Right kidney (tissue), 1 donor: ENCODE results near the gene ZNF710.
"Not testable (repeated sequence)": the region's sequence is repeated elsewhere in the genome, so short reads cannot be mapped to it uniquely, and the experiment has no call there.

ENCODE experiments used
- DNase-seq: peaks from one replicate; pipeline ENCODE4 v3.0.0-alpha.2; 2016

The ZNF710 gene

GRCh38 chr15:90059208-90059985, 58.3 kb downstream of the ZNF710 start:
- DNase-seq: no peak

GRCh38 chr15:90060797-90061196, 59.7 kb downstream of the ZNF710 start:
- no peak for DNase-seq

GRCh38 chr15:90062023-90062442, 60.9 kb downstream of the ZNF710 start:
- no peak for DNase-seq

DNA sequence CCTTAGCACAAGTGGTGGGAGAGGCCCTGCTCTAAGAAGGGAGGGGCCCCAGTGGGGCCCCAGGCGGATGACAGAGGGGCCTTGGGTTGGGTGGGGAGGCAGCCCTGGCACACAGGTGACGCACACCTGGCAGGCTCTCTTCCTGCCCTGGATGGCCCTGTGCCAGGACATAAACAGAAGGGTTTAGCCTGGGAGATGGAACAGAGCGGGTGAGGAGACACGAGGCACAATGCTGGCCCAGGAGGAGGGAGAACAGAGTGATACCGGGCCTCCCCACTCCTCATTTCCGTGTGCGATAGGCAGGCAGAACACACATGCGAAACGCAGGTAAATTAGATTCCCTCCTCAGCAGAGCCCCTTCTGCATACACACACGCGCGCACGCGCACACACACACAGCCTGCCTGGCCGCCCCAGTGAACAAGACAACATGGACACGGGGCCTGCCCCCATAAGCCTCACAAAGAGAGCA, 61.4 kb downstream of the ZNF710 start:
- peak; percentile 72 for DNase-seq

DNA sequence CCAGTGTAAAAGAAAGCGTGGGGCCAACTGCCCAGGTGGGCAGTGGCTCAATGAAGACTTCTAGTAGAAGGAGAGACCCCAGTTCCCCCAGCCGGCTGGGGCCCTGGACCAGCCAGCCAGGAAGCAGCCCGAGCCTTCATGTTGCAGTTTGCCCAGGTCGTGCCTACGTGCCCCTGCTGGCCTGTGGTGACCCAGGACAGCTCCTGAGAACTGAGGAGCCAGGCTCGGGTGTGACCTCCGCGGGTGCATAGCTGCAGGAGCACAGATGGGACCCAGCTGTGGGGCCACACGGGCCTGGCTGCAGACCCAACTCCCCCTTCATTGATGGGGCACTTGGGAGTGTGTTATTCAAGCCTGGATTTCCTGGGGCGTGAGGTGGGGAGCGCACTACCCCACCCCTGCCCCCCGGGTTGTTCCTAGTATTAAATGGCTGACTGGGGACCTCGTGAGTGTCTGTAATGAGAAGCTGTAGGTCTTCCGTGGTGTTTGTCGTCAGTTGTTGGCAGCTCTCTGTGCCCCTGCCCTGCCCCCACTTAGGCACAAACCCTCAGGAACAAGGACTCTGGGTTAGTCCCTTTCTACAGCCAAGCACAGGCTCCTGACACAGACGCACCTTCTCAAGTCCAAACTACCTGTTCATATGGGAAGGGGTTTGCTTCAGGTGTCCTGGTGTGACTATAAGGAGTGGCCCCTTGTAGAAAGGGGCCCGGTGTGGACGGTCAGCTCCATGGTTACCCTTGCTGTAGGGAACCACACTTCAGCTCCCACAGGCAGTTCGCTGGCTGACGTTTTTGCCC, 62.0 kb downstream of the ZNF710 start:
- DNase-seq: peak; percentile 67

DNA sequence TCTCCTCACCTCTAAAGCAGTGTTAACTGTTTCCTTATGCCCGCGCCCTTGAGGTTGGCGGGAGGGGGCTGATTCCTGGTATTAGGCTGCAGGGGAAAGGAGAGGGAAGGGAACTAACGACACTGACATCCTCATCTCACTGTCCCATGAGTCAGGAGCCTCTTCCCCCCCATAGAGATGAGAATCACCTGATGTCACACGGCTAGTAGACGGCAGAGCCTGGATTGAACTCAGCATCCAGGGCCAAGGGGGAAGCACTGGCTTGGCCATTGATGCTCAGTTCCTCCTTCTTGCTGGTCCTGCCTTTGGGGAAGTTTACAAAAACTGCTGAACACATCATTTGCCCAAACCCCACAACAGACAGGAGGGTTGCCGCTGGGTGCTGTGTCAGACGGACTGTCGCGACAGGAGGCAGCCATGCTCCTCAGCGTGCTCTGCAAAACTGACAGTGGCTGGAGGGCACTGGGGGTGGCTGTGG, 62.7 kb downstream of the ZNF710 start:
- no peak for DNase-seq

DNA sequence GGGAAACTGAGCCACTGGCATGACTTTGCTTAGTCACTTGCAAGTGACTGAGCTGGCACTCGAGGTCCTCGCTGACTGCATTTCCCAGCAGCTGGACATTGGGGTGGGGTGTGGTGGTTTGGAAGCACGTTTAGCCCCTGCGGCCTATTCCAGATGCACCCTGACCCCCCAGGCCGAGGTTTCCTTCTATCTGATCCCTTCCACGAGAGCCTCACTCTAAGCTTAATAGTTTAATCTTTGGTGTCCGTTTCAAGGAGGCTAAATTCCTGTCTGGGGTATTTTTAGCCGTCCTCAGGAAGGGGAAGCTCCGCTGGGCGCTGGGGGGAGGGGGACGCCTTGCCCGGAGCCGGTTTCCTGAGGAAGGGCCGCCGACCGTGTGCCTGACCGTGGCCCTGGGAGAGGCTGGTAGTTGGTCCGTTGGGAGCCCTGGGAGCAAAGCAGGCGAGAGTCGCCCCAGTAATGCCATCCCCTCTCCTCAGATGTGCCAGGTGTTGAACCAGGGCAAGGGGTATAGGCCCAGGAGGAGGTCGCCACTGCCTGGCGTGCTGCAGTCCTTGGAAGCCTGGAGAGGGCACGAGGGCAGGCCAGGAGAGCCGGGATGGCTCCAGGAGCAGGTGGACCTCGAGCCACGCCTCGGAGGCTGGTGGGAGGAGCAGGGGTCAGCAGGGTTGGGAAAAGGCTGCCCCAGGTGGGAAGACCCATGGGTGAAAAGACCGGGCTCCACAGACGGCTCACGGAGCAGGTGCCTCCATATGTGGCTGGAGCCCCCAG, 64.0 kb downstream of the ZNF710 start:
- no peak for DNase-seq

DNA sequence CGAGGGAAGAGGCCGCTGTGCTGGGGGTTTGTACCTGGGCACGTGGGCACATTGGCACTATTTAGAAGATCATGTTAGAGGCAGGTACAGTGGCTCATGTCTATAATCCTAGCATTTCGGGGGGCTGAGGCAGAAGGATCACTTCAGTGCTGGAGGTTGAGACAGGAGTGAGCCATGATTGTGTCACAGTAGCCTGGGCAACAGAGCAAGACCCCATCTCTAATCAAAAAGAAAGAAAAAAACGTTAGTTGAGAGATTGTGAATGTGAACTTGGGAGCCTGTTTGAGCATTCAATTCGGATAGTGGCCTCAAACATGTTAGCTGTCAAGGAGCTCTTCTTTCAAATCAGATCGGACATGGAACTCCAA, 64.5 kb downstream of the ZNF710 start:
- DNase-seq: no peak

DNA sequence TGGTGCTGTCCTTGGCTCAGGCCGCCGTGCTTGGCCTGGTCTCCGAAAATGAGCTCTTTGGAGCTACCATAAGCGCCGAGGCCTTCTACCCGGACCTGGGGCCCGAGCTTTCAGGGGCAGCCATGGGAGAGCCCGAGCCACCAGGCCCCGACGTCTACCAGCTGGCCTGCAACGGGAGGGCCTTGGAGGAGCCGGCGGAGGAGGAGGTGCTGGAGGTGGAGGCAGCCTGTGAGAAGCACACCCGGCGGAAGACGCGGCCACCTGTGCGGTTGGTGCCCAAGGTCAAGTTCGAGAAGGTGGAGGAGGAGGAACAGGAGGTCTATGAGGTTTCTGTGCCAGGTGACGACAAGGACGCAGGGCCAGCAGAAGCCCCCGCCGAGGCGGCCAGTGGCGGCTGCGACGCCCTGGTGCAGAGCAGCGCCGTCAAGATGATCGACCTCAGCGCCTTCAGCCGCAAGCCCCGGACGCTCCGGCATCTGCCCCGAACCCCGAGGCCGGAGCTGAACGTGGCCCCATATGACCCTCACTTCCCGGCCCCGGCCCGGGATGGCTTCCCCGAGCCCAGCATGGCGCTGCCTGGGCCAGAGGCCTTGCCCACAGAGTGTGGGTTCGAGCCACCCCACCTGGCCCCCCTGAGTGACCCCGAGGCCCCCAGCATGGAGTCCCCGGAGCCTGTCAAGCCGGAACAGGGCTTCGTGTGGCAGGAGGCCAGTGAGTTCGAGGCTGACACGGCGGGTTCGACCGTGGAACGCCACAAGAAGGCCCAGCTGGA, 66.2 kb downstream of the ZNF710 start:
- DNase-seq: no peak

- no peak for DNase-seq
These were observed 67.0 kb downstream of the ZNF710 start for GRCh38 chr15:90067953-90068606.

DNA sequence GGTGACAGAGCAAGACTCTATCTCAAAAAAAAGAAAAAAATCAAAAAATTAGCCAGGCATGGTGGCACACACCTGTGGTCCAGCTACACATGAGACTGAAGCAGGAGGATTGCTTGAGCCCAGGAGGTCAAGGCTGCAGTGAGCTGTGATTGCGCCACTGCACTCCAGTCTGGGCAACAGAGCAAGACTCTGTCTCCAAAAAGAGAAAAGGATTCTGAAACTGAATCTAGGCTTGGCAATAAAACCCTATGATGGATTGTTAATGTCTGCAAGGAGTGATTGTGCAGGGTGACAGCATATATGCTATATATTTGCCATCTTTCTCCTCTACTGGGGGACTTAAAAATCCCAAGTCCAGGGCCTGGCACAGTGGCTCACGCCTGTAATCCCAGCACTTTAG, 69.5 kb downstream of the ZNF710 start:
- not testable (repeated sequence) for DNase-seq

GRCh38 chr15:90071220-90071807, 70.2 kb downstream of the ZNF710 start:
- DNase-seq: no peak

DNA sequence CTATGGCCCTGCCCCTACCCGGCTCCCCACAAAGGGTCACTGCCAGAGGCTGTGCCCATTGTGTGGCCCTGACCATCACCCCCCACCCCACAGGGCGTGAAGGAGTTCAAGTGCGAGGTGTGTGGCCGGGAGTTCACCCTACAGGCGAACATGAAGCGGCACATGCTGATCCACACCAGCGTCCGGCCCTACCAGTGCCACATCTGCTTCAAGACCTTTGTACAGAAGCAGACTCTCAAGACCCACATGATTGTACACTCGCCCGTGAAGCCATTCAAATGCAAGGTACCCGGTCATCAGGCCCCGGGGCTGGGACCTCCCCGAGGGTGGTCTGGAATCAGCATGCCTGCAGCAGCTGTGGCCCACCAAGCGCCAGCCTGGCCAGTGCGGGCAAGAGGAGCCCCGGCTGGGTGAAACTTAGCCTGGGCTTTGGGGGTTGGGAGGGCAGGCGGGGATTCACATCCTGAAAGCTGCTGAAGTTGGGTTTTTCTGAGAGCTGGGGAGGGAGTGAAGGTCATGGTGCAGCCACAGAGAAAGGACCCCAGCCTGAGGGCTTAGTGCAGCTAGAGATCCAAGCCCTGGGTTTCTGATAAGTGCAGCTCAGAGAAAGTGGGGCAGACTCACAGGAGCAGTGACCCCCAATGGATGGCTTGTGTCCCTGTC, 72.0 kb downstream of the ZNF710 start:
- DNase-seq: no peak

DNA sequence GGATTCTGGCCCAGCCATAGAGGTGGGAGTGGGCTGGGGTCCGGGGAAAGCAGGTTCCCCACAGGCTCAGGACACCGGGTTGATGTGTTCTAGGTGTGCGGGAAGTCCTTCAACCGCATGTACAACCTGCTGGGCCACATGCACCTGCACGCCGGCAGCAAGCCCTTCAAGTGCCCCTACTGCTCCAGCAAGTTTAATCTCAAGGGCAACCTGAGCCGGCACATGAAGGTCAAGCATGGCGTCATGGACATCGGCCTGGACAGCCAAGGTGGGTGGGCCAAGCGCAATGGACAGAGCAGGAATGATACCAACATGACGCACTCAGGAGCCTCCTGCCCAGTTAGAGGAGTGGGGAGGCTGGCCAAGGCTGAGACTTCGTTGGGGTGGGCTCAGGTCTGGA, 72.9 kb downstream of the ZNF710 start:
- DNase-seq: no peak

- no peak for DNase-seq
These were observed 73.8 kb downstream of the ZNF710 start for GRCh38 chr15:90074916-90075315.

DNA sequence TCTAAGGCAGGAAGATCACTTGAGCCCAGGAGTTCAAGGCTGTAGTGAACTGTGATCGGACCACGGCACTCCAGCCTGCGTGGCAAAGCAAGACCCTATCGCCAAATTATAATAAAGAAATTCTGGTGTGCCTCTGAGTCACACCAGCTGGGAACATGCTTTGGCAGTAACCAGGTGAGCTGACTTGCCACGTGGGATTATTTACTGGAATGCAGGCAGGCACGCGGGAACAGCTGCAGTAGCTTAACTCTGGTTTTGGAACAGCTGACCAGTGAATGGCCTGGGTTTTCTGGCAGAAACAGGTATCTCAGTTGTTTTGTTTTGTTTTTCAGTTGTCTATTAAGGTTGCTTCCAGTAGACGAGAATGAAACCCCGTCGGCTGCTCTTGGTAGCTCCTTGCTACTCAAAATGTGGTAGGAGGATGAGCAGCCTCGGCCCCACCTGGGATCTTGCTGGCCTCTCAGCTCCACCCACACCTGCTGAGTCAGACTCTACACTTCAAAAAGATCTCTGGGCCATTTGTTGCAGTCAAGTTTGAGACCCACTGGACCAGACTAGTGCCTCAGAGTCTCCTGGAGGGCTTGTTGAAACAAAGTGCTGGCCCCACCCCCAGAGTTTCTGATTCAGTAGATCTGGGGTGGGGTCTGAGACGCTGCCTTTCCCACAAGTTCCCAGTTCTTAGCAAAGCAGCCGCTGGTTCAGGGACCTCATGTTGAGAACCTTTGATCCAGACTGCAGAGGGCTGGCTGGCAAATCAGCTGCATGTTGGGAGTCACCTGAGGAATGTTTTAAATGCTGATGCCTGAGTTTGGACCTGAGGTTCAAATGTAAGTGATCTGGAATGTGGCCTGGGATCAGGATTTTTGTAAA, 74.5 kb downstream of the ZNF710 start:
- no peak for DNase-seq

DNA sequence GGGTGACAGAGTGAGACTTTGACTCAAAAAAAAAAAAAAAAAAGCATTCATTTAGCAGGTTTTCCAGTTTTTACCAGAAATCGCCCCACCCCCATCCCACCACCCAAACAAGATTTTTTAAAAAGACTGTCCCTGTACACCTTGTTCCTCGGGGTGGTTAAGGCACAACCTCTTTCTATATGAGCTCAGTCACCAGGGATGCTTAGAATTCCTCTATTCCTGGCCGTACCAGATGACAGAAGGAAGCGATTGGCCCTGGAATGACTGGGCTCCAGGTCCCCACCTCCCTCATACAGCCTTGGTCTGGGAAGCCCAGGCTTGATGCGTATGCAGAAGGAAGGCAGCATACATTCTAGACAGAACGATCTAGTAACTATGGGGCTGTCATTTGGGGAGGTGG, 75.6 kb downstream of the ZNF710 start:
- no peak for DNase-seq

- no peak for DNase-seq
These were observed 77.8 kb downstream of the ZNF710 start for GRCh38 chr15:90078965-90079364.
